GM18858 (cell line): Measurements from ENCODE around the gene ACSS2.

Experiments used
- ATAC-seq: cut with Tn5 transposase; IDR thresholded peaks from one replicate; pipeline ENCODE4 v1.9.1; 2021; ENCODE audit not compliant: unreplicated experiment

Gene ACSS2

DNA sequence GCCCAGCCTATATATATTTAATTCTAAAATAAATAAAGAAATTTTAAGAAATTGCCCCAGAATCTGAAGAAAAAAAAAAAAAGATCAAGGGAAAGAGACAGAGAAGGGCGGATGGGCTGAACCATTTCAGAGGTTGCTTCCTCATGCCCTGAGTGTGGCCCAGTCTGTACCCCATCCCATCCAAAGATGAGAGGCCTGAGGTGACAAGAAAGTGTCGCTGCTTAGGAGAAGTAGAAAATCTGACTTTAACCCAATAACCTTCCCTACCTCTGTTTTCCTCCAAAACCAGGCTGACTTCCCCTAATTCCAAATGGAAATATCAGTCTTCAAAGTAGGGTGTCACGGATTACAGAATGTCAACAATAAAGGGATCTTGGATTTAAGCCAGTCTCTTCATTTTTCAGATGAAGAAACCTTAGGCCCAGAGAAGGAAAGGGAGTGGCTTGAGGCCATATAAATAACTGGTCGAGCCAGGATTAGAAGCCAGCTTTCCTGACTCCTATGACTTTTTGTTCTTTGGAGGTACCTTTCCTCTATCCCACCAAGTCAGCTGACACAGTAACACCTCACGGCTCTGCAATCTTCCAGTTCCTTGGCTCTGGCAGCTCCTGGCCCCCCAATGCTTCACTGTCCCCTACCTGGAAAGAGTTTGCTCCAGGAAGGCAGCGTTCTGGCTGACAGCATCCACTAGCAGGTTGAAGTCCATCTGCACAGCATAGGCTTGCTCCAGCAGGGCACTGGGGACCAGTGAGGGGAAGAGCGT, 69.1 kb downstream of the ACSS2 start:
- ATAC-seq, result no peak

DNA sequence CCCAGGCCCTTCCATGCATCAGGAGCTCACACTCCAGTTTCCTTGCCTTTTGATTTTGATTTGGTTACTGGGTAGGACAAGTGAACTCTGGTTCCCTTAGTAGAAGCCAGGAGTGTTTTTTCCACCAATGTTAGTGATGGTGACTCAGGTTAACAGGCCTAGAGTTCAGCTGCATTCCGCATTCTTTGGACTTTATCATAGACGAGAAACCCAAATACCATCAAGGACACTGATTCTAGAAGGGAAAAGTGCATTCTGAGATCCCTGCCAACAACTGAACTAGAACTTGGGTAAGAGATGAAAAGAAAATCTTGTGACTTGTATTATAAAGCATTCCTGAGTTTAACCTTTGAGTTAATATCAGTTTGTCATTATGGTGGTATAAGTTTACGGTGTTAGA, 70.2 kb downstream of the ACSS2 start:
- ATAC-seq, result no peak

DNA sequence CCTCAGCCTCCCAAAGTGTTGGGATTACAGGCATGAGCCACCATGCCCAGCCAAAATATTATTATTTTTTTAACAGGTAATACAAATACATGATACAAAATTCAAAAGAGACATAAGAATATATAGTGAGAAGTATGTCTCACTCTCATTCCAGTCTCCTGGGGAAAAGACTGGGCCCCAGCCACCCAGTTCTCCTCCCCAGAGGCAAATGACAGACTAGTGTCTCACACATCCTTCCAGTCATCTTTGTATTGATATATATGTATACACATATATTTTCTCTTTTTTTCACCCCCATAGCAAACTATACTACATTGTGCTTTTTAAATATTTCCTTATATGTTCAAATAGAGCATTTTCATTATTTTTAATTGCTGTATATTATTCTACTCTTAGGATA, 70.9 kb downstream of the ACSS2 start:
- ATAC-seq, result no peak

DNA sequence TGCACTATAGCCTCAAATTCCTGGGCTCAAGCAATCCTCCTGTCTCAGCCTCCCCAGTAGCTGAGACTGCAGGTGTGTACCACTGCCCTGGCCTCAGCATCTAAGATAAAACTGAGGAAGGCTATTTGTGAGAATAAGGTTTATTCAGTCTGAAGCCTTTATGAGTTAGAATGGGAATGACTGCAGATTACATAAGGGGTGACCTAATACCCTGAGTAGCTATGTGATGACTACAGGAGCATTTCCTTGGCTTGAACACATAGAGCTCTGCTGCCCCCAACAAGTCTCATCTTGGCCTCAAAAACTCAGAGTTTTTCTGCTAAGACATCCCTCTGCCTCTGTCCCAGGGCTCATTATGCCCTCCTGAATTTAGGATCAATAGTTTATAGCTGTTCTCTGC, 71.6 kb downstream of the ACSS2 start:
- ATAC-seq, result no peak

DNA sequence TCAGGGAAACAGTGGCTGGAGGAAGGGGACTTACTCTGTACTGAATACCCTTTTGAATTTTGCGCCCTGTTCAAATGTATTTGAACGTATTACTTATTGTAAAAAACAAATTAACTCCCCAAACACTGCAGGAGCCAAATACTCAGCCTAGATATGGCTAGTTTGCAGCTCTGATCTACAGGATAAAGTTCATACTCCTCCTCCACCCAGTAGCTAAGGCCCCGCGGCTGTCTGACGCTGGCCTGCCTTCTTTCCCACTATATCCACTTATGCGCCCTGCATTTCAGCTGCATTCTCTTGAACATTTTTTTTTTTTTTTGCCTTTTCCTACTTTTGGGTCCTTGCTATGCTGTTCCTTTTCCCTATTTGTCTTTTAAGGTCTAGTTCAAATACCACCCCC, 72.7 kb downstream of the ACSS2 start:
- ATAC-seq, result no peak

DNA sequence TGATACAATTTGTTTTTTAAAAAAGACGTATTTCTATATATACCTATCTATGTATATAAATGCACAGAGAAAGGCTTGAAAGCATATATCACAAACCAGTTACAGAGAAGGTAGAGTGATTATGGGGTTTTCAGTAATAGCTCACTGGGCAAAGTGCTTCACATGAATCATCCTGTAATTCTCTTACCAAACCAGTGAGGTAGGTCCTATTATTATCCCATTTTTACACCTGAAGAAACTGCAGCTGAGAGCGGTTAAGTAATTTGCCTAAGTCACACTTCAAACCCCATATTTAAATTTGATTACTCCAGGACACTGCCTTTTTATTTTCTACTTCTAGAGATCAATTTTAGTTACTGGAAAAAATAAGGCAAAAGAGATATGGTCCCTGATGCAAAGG, 74.8 kb downstream of the ACSS2 start:
- ATAC-seq, result no peak

DNA sequence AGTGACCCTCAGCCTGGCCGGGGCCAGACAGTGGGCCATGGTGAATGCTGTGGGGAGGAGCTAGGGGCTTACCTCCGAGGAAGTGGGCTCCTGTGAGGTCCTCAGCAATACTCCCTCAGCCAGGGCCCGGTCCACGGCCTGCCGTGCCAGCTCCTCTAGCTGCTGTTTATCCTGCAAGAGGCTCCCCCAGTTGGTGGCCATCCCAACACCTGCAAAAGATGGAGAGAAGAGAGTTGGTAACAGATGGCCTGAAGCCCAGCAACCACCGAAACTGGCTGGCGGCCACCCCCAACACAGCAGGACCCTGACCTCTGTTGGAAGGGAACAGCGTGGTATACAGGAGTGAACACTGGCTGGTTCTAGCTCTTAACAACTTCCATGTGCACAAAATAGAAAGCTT, 75.2 kb downstream of the ACSS2 start:
- ATAC-seq, result no peak

DNA sequence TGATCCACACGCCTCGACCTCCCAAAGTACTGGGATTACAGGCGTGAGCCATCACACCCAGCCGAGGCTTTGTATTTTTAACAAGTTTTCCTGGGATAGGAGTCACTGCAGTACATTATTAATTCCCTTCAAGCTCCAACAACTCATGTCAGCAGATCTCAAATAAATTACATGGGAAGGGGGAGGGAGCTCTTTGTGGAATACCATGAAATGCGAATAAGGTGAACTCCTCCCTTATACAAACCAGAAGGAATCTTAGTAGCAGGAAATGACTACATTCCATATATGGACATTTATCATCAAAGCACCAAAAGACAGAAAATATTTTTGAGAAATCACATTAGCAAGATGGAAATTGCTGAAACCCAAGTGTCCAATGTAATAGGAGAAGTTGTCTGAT, 76.3 kb downstream of the ACSS2 start:
- ATAC-seq, result no peak

DNA sequence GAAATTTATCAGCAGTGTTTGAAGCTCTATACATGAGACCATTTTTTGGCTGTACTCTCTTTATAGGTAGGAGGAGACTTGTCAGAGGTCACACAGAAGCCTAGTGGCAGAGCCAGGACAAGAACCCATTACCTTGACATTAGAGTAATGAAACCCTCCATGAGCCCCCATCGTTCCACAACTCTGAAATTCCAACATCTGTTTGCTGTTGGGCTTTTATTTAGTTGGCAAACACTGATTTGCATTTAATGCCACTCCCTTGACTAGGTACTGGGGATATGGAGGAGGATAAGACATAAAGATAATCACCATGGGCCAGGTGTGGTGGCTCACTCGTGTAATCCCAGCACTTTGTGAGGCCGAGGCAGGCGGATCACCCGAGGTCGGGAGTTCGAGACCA, 77.5 kb downstream of the ACSS2 start:
- no peak for ATAC-seq

DNA sequence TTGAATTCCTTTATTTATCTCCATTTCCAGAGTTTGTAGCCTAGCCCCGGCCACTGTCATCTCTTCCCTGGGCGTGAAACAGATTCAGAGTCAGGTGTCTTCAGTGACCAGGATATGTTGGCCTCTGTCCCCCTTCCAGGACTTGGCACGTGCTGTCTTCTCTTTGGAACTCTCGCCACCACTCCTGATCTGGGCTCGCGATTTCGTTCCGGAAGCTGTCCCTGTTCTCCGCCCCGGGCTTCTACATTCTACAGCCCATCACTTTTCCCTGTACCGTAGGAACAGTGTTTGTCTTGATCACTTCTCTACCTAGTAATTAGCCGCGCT, 78.5 kb downstream of the ACSS2 start:
- no peak for ATAC-seq

DNA sequence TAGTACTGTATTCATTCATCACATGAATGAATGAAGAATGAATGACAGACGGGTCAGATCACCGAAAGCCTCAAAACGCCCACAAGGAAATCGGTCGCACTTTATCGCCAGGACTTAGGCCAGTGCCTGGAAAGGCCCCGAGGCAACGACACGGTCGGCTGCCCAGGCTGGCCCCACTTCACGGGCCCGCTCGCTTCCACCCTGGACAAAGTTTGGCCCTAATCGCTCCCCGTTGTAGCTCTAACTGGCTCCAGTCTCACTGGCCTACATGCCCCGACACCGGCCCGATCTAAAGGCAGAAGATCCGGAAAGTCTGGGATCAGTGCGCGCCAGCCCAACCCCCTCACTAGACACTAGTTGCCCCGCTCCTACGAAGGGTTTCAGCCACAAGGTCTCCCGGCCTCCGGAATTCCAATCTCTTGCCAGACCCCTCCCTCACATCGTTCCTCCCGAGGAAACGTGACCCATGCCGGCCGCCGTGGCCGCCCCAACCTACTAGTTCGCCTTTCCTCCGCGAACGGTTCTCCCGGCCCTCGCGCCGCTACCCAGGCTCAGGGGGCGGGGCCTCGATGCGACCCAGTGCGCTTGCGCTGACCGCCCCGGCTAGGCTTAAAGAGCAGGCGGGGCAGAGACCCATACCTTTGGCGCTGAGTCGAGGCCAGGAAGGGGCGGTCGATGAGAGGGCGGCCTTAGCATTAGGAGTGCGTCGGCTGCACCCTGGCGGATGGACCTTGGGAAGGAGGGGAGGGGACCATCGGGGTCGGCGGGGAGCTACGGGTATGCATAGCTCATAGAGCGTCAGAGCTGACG, 79.0 kb downstream of the ACSS2 start, which contains the start of the genes GSS and MYH7B:
GSS (minus strand) TSS at position 576 of the 810 bp plus-strand sequence. CDS start 3,954 bp downstream, outside the sequence.
MYH7B (plus strand) TSS at position 638 of the 810 bp plus-strand sequence. CDS start 22,138 bp downstream, outside the sequence.
- peak; percentile 72 for ATAC-seq

DNA sequence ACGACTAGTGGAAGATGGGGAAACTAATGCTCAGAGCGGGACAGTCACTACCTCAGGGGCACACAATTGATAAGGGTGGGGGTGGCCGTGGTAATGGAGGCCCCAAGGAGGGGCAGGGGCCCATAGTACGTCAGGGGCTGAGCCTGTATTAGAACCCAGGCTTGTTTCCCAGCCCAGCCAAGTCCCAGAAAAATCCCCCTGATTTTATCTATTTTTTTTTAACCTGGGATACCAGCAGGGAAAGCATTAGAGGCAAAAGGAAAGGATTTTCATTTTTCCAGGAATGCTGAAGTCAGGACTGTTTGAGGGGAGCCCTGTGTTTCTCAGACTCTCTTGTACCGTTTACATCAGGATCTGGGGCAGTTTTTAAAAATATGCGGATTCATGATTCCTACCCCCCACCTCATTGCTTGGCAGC, 79.6 kb downstream of the ACSS2 start:
- no peak for ATAC-seq

DNA sequence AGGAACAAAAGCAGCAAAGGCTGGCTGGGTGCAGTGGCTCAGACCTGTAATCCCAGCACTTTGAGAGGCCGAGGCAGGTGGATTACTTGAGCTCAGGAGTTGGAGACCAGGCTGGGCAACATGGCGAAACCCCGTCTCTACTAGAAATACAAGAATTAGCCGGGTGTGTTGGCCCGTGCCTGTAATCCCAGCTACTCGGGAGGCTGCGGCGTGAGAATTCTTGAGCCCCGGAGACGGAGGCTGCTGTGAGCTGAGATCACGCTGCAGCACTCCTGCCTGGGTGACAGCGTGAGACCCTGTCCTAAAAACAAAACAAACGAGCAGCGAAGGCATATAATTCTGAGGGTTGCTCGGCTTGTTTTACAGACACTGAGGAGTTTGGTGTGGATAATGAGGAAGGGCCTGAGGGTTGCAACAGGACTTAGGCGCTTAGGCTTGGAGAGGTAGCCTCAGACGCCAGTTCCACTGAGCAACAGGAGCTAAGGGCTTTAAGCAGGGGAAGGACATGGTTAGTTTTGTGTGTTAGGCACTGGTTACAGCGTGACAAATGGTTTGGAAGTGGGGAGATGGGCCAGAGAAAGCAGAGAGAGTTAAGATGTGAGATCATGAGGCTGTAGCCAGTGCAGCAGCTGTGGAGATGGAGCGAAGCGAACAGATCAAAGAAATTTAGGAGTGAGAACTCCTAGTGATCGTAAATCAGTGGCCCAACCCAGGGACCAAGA, 80.5 kb downstream of the ACSS2 start:
- no peak for ATAC-seq

DNA sequence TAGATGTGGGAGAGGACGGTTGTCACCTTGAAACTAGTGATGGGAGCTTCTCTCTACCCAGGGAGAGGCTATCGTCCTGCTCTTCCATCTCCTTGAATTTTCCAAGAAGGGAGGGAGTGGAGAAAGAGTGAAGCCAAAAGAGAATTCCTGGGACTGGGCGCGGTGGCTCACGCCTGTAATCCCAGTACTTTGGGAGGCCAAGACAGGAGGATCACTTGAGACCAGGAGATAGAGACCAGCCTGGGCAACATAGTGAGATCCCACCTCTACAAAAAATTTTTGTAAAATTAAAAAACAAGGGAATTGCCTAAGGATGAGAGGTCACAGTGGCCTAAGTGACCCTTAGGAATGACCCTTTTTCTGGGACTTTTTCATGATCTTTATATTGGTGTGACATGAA, 88.1 kb downstream of the ACSS2 start:
- ATAC-seq, result no peak

DNA sequence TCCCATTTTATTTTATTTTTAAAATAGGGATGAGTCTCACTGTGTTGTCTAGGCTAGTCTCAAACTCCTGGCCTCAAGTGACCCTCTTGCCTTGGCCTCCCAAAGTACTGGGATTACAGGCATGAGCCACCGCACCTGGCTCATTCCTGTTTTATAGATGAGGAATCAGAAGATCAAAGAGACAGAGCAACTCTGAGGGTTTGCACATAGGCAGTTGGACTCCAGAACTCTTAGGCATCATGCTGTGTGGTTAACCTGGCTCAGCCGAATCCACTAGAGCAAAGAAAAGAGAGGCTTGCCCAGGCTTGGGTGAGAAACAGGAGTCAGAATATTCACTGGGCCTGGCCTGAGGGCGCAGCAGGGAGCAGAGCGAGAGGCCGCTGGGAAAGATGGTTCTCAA, 88.6 kb downstream of the ACSS2 start:
- no peak for ATAC-seq

DNA sequence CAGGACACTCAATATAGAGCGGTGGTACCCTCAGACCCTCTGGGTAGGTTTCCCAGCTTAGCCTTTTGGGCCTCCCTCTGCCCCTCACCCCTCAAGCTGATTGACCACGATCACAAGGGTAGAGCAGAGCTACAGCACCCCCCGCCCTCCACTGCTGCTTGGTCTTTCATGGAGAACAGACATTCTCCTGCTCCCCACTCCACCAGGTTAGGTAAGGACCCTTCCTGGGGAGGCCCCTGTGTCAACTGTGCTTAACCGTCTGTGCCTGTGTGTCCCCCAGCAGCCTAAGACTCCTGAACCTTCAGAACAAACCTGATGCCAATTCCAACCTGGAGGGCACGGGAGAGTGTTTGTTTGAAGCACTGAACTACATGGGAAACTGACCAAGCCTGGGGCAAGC, 91.0 kb downstream of the ACSS2 start:
- ATAC-seq, result no peak

DNA sequence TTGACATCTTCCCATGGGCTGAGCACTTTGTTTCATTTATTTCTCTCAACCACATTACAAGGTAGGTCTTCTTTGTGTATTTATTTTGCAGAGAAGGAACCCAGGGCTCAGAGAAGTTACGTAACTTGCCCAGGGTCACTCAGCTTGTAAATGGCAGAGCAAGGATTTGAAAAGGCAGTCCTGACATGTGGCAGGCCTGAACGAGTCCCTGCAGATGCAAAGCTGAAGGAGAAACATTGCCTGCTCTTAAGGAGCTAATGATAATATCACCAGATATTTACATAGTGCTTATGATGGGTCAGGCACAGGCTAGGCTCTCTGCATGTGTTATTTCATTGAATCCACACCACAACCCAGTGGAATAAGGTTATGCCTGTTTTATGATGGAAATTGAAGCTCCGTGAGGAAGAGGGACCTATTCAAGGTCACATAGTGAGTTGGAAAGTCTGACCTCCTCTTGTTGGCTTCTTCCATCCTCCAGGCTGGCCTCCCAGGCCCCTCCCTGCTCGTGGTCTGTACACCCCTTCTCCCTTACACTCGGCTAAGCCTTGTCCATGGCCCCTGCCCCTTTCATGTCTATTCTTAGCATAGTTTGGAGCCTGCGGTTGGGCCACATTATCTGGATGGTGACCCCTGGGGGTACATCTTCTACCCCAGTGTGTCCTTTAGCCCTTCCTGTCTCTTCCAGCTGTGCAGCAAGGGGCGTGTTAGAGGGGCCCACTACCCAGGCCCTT, 91.8 kb downstream of the ACSS2 start:
- ATAC-seq, result no peak

DNA sequence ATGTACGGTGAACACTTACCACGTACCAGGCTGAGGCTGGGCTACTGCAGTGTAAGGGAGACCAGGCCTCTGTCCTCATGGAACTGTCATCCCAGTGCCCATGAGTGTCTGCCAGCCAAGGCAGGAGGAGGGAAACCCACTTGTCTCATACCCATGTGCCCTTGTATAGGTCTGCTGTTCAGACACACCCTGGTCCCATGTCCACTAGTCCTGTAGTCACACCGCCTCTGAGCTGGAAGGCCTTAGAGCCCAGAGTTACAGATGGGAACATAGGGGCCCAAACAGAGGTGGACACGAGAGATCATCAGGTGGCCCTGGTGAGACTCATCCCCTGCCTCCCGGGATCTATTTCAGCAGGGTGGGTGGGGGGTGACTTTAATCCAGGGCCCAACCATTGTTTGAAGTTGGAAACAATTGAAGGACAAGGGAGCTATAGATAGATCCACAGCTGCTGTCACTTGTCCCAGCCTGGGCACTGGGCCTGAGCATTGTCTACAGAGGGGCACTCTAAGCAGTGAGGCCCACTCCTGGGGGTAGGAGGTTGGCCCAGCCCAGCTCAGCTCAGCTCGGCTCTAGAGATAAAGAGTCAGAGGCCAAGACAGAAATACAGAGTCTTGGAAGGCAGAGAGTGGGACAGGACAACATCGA, 93.9 kb downstream of the ACSS2 start:
- no peak for ATAC-seq

DNA sequence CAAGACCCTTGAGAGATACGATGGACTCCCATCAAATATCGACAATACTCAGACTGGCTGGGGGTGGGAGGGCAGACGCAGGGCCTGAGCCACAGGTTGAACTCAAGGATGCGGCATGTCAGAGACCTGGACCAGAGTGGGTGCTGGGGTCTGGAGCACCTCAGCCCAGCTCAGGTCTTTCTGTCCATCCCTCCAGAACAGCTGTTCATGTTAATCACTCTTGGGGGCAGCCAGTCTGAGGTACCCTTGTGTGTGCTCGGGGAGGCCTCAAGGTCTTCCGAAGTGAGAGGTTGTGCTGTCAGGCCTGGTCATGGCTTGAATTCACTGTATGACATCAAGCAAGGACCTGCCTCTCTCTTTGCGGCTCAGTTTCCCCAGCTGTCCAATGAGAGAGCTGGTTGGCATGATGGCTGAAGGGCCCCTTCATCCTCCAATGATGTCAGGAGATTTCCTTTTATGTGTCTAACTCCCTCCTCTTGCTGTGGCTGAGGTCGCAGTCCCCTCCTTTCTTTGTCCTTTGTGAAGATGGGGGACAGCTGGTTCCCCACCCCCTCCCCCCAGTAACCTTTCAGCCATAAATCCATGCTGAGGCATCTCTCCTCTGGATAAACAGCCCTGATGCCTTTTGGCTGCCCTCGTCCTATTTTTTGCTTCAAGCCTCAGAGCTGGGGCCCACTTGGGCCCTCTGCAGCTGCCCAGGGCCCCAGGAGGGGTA, 94.6 kb downstream of the ACSS2 start:
- ATAC-seq, result no peak
